HG03175 (cell line): ENCODE data around the gene CCT4.
"Not testable (repeated sequence)": the region's sequence is repeated elsewhere in the genome, so short reads cannot be mapped to it uniquely, and the experiment has no call there.

Experiments
- ATAC-seq: cut with Tn5 transposase; IDR thresholded peaks from one replicate; pipeline ENCODE4 v1.9.1; 2021; ENCODE audit warnings: mild to moderate bottlenecking, moderate library complexity; ENCODE audit not compliant: unreplicated experiment

Gene CCT4, protein sequence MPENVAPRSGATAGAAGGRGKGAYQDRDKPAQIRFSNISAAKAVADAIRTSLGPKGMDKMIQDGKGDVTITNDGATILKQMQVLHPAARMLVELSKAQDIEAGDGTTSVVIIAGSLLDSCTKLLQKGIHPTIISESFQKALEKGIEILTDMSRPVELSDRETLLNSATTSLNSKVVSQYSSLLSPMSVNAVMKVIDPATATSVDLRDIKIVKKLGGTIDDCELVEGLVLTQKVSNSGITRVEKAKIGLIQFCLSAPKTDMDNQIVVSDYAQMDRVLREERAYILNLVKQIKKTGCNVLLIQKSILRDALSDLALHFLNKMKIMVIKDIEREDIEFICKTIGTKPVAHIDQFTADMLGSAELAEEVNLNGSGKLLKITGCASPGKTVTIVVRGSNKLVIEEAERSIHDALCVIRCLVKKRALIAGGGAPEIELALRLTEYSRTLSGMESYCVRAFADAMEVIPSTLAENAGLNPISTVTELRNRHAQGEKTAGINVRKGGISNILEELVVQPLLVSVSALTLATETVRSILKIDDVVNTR

DNA sequence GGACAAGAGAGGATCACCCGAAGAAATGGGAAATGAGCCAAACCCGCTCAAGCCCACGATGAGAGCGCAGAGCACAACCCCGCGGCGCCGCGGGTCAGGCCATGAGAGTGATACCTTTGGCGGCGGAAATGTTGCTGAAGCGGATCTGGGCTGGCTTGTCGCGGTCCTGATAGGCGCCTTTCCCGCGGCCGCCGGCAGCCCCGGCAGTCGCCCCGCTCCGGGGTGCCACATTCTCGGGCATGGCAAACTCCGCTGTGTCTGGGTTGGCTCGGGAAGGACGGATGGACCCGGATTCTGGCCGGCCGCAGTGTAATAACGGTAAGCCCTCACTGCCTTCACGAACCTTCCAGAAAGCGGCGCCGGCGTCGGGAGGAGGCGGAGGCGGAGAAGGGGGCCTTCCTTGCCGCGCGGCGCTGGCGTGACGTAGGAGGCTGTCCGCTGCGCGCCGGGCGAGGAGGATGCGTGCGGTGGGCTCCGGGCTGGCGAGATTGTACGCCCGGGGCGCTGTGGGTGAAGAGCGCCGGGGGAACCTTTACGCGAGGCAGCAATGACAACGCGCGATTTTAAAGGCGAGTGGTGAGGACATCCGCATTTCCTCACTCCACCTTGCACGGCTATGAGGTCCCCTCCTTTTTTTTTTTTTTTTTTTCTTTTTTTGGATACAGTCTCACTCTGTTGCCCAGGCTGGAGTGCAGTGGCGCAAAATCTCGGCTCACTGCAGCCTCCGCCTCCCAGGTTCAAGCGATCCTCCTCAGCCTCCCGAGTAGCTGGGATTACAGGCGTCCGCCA lies at the start of gene CCT4:
CCT4 (minus strand) TSS at position 390 of the 789 bp plus-strand sequence; CDS start at position 241, 149 bp downstream.
- peak; percentile 82 for ATAC-seq

- no peak for ATAC-seq
Measured at GRCh38 chr2:61937886-61938285, 49.4 kb upstream of the CCT4 start.

- ATAC-seq: no peak
Measured at GRCh38 chr2:61937098-61937497, 48.6 kb upstream of the CCT4 start.

- ATAC-seq: no peak
Measured at GRCh38 chr2:61928826-61929461, 40.5 kb upstream of the CCT4 start.

GRCh38 chr2:61926531-61927477 lies 38.3 kb upstream of the CCT4 start:
- ATAC-seq: no peak

DNA sequence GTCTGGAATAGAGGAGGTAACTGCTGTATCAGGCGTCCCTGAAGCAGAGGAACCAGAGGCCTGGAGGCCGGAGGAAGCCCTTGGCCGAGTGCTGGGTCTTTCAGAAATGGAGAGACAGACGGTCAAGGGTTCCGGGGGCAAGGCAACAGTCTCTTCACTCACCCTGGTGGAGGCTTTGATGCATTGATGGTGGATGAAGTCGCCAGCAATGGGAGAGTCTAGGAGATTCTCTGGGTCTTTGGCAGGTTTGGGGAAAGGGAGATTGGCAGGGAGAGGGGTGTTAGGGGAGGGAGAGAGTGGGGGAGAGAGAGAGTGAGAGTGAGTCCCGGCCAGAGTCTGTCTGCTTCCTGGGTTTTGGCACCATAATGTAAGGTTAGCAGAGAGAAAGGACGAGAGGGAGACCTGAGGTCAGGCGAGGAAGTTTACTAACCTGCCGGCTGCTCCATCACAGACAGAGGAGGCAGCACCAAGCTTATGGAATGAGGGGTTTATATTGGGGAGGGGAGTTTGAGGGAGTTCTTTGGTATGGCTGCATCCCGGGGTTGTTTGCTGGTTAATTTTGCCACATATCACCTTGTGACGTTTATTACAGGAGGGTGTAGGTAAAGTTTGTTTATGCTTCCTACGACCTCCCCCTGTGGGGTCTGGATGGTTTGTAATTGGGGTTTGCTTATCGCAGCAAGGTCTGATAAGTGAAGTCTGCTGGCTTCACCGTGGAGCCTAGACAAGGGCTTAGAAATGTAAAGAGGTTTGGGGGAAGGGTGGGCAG lies 36.6 kb upstream of the CCT4 start:
- no peak for ATAC-seq

DNA sequence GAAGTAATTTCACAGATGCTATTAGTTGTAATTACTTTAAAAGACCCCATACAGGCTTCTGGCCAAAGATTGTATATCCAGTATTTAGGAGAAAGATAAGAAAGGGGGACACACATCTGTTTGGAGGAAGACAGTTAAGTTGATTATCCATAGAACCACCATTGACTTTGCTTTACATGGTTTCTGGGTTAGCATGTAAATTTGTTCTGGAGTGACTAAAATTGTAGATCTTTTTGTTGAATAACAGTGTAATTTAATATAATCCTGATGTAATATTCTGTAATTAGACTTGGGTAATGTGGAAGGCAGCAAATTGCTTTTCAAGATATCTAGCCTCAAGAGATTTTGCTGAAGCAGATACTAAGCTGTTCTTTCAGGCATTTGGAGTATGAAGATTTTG lies 34.3 kb upstream of the CCT4 start:
- ATAC-seq: no peak

DNA sequence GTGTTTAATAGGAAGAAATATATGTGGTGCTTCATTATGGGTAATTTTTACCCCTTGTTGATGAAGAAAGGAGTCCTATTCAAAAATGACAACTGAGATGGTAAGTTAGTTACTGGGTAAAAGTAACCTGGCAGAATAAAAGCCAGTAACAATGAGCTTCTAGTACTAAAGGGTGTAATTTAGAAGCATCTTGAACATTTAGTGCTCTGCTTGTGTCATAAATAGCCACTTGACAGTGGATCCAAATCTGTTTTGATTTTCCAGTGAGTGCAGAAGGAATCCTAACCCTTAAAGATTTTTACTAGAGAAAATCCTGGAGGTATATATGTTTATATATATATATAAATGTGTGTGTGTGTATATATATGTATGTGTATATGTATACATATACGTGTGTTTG lies 32.1 kb upstream of the CCT4 start:
- ATAC-seq: no peak

GRCh38 chr2:61914794-61915193 lies 26.3 kb upstream of the CCT4 start:
- ATAC-seq: not testable (repeated sequence)

GRCh38 chr2:61911510-61911909 lies 23.1 kb upstream of the CCT4 start:
- no peak for ATAC-seq

GRCh38 chr2:61910603-61911002 lies 22.1 kb upstream of the CCT4 start:
- ATAC-seq: no peak

- ATAC-seq: no peak
Measured at GRCh38 chr2:61909116-61909515, 20.7 kb upstream of the CCT4 start.

- peak; percentile 13 for ATAC-seq
Measured at GRCh38 chr2:61906186-61906470, 17.7 kb upstream of the CCT4 start.

DNA sequence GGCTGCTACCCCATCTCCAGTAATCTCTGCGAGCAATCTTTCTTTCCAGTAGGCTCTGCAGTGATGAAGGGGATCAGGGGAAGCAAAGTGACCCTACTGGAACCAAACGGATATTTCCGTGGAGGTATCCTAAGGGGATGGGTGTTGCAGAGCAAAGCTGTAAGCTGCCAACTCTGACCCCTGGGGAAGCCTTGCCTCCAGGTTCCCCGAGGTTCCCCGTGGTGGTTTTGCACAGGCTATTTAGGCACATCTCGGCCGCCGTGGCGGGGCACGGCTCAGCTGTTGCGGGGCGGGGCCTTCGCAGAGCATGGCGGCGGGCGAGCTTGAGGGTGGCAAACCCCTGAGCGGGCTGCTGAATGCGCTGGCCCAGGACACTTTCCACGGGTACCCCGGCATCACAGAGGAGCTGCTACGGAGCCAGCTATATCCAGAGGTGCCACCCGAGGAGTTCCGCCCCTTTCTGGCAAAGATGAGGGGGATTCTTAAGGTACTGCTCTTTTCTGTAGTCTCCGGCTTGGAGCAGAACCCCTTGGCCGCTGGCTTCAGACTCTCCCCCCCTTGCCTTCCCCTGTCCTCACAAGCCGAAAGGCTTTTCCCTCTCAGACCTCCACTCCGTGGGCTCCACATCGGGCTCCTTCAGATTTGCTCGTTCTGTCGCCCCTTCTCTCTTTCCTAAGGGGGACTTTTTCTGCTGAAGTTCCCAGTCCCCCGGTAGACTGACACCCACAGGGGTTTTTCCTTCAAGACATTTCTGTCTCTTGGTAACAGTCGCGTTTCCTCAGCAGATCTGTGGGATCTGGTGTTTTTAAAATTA lies 17.1 kb upstream of the CCT4 start, which contains the start of gene COMMD1:
COMMD1 (plus strand) TSS at position 303 of the 814 bp plus-strand sequence; CDS start at position 308, 5 bp downstream.
- peak; percentile 99 for ATAC-seq

GRCh38 chr2:61900281-61900680 lies 11.8 kb upstream of the CCT4 start:
- ATAC-seq: no peak

DNA sequence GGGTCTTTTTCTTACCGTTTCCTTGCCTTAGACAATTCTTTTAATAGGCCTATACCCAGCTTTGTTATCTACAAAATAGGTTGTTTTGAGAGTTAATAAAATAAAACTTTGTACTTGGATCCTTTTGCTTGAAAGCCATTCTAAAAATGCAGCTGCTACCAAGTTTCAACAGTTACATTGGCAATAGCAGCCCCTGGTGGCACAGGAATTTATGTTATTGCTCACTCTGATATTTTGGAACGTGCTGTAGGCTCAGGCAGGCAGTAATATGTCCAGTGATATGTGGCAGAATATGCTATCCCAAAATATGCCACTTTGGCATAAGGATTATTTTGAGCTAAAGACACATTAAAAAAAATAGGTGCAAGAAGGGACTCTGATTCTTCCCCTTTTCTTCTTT lies 10.4 kb upstream of the CCT4 start:
- no peak for ATAC-seq

DNA sequence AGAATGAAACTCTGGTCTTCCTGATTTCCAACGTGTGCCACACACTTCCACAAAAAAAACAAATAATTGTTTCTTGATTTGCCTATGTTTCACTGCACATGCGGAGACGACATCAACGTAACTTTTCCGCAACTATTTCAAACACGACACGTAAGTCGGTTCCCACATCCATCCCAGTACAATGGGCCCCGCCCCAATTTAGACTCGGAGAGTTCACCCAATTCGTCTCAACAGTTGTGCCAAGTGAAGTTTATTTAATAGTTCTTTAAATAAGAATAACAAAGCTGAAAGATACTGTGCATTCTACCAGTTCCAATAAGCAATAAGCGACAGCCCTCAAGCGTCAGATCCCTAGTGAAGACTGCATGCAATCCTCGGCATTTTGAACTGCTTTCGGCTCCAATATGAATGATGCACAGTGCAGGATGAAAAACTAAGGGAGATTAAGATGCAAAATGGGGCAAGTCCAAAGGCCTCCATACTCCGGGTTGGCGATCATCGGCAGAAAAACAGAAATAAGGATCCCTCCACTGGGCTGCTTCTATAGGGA lies 664 bp downstream of the CCT4 start:
- ATAC-seq: no peak

DNA sequence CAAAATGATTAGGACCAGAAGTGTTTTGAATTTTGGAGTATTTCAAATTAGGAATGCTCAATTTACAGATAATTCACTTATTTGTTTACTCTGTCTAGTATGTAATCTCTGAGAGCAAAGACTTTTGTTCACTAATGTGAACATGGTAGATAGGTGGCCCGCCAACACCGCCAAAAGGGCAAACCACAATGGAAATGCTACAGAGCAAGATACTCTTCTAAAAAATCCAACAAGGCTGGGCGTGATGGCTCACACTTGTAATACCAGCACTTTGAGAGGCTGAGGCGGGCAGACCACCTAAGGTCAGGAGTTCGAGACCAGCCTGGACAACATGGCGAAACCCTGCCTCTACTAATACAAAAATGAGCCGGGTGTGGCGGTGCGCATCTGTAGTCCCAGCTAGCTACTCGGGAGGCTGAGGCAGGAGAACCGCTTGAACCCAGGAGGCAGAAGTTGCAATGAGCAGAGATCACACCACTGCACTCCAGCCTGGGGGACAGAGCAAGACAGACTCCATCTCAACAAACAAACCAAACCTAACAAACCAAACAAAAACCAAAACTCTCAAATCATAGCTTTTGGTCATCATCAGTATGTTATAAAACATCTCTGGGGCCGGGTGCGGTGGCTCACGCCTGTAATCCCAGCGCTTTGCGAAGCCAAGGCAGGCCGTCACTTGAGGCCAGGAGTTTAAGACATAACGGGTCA lies 2.4 kb downstream of the CCT4 start:
- no peak for ATAC-seq
